GM10266 (cell line): Measurements from ENCODE around the gene SLC25A43.
"Not testable (repeated sequence)": the region's sequence is repeated elsewhere in the genome, so short reads cannot be mapped to it uniquely, and the experiment has no call there.

ENCODE experiments used
- DNase-seq: peaks from one replicate; pipeline ENCODE4 v3.0.0; 2012; ENCODE audit errors: extremely low spot score
- CTCF ChIP-seq: IDR thresholded peaks from 2 replicates; pipeline ENCODE4 v1.5.1; 2012; ENCODE audit warnings: mild to moderate bottlenecking, low read depth; ENCODE audit not compliant: control insufficient read depth, insufficient read depth; ENCODE audit errors: missing control alignments

Gene SLC25A43

GRCh38 chrX:119488749-119489148, 89.6 kb downstream of the SLC25A43 start:
- DNase-seq: peak; percentile 39
- peak; percentile 48 for TF ChIP-seq CTCF

- no peak for TF ChIP-seq CTCF
- no peak for DNase-seq
Measured at GRCh38 chrX:119489212-119490074, 90.3 kb downstream of the SLC25A43 start.

- TF ChIP-seq CTCF: no peak
Measured at GRCh38 chrX:119492463-119492862, 93.3 kb downstream of the SLC25A43 start.

GRCh38 chrX:119493851-119494495, 94.8 kb downstream of the SLC25A43 start:
- DNase-seq: not testable (repeated sequence)

More at GRCh38 chrX:119492463-119492862, 93.3 kb downstream of the SLC25A43 start:
- DNase-seq: no peak

- DNase-seq: no peak
- no peak for TF ChIP-seq CTCF
Measured at GRCh38 chrX:119495734-119496726, 96.9 kb downstream of the SLC25A43 start.

- DNase-seq: no peak
Measured at GRCh38 chrX:119497185-119497584, 98.0 kb downstream of the SLC25A43 start.

More at GRCh38 chrX:119497185-119497584, 98.0 kb downstream of the SLC25A43 start:
- TF ChIP-seq CTCF: no peak
